ENCODE data around the gene RNF114. TPM values are rescaled to one million over a fixed set of nuclear protein-coding genes. Genes with fewer than 3 reads are reported as not detected.
"Not testable (repeated sequence)": the region's sequence is repeated elsewhere in the genome, so short reads cannot be mapped to it uniquely, and the experiment has no call there.

RNF114 gene, protein sequence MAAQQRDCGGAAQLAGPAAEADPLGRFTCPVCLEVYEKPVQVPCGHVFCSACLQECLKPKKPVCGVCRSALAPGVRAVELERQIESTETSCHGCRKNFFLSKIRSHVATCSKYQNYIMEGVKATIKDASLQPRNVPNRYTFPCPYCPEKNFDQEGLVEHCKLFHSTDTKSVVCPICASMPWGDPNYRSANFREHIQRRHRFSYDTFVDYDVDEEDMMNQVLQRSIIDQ
- polyA plus RNA-seq (2014; cell fraction: cytosol; rRNA removed), result 138 and 182 TPM in 2 replicates
- polyA plus RNA-seq (2014; cell fraction: nucleus; rRNA removed), result 121 and 145 TPM in 2 replicates

DNA sequence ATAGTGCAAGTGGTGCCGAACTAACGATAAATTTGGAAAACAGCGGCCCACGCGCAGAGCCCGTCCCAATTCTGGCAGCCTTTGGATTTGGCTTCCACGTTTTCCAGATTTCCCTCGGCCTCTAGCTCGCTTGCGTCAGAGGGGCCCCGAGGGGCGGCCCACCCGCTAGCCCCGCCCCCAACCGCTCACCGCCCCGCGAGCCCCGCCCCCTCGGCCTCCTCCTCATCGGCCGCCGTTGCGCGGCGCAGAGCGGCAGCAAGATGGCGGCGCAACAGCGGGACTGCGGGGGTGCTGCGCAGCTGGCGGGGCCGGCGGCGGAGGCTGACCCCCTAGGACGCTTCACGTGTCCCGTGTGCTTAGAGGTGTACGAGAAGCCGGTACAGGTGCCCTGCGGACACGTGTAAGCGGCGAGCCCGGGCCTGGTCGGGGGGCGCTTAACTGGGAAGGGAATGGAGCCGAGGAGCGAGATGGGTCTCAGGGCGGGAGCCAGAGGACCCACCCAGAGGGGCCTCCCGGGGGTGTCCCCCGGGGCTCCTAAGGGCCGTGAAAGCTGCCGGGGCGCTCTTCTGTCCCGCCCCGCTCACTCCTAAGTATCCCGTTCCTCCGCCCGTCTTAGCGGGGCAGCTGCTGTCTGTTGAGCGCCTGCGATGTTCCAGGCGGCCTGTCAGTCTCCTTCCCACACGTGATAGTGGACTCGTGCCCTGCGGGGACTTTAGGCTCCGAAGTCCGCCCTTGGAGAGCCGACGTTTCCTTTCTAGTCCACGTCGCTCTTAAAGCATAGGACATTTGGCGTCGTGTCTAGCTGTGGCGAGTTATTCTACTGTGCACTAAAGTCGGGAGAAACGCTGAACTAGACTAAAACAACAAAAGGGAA lies at the start of gene RNF114:
RNF114 (plus strand) TSS at position 245 of the 874 bp plus-strand sequence; CDS start at position 261, 16 bp downstream.
- peak; percentile 91 for DNase-seq (ENCODE audit: low spot score)

DNA sequence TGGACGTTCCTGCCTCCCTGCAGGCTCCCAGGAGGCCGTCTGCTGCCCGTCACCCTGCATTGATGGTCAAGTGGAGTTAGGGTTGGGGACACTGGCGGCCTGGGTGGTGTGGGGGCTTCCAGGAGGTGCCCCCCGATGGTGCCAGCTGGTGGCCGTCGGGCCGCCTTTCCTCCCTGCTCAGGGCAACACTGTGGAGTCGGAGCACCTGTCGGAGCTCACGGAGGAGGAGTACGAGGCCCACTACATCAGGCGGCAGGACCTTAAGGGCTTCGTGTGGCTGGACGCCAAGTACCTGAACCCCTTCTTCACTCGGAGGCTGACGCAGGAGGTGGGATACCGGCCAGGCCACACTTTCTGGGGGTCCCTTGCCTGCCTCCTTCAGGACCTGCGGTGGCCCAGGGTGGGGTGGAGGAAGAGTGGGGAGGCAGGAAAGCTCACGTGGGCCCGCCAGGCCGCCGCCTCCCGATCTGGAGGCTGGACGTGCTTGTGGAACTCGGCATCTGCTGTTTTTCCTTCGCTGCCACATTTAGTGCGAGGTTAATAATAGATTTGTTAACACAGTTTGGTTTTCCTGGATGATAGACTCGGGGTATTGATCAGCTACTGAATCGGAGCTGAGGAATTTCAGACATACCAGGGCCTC lies 49.5 kb upstream of the RNF114 start:
- DNase-seq (ENCODE audit: low spot score), result no peak

DNA sequence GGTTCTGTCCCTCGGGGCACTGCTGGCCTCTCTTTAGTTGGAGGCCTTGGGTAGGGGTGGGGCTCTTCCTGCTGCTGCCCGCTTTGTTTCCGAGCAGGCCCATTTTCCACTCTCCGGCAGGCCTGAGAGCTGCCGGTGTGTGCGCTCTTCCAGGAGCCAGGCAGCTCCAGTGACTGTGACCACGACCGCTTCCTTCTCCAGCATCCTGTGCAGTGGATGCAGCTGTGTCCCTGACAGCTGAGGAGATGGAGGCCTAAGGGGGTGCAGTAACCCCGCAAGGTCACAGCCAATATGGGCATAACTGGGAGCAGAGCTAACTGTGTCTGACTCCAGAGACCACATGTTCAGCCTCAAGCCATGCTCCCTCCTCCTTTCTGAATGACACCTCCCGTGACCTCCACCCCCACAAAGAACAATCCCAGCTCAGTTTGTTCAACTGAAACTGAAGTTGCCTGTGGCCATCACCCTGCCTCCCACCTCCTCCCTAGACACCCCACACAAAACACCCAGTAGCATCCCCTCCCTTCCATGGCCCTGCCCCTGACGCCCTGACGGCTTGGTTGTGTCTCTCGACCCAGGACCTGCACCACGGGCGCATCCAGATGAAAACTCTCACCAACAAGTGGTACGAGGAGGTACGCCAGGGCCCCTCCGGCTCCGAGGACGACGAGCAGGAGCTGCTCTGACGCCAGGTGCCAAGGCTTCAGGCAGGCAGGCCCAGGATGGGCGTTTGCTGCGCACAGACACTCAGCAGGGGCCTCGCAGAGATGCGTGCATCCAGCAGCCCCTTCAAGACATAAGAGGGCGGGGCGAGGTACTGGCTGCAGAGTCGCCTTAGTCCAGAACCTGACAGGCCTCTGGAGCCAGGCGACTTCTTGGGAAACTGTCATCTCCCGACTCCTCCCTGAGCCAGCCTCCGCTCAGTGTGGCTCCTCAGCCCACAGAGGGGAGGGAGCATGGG lies 48.7 kb upstream of the RNF114 start:
- no peak for DNase-seq (ENCODE audit: low spot score)

DNA sequence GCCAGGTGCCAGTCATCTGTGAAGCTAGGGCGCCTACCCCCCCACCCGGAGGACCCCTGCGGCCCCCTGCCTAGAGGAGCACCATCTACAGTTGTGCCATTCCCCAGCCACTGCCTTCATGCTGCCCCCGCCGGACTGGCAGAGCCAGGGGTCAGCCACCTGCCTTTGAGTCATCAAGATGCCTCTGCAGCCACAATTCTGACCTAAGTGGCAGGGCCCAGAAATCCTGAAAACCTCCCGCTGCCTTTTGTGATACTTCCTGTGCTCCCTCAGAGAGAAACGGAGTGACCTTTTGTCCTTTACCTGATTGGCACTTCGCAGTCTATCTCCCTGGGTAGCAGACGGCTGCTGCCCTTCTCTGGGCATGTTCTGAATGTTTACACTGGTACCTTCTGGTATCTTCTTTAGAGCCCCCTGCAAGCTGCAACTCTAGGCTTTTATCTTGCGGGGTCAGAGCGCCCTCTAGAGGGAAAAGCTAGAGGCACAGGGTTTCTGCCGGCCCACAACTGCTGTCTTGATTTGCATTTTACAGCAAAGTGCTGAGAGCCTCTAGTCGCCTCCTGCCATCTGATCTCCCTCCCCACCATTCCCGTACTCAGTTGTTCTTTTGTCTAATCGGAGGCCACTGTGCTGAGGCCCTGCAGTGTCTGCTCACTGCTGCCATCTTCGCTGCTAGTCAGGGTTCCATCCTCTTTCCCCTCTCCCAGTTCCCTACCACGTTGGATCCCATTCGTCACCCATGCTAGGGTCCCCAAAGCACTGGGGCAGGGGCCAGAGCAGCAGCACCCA lies 47.8 kb upstream of the RNF114 start:
- peak; percentile 64 for DNase-seq (ENCODE audit: low spot score)

DNA sequence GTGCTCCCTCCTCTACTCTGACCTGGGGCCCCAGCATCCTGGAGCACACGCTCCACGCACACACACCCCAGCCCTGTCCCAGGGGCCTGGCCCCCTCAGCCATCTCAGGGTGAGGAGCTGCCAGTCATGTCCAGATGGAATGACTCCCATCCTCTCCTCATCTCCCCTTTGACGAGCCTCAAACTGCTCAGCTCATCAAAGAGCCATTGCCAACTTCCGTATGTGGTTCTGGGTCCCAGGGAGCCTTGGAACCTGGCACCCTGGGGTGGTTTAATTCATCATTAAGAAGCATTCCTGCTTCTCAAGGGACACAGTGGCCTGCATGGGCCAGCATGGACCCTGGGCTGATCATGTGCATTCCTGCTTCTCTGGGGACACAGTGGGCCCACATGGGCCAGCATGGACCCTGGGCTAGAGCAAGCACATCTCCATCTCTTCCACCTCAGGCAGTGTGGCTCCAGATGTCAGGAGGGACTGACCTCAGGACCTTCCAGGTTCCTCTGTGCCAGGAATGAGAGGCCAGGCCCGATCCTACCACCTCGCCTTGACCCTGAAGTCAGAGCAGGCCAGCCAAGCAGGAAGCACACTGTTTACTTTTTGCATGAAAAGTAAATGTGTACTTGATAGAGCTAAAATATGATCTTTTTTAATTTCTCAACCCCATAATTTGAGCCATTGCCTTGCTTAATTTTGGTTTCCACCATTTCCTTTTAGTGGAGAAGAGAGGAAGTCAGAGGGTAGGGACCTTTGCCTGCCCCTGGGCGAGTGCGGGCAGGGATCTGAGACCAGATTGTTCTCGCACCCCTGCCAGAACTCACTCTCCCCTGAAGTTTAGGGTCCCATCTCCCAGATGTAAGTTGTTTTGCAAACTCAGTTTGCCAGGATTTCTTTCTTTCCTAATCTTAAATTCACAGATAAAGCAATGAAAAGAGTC lies 46.9 kb upstream of the RNF114 start:
- no peak for DNase-seq (ENCODE audit: low spot score)

DNA sequence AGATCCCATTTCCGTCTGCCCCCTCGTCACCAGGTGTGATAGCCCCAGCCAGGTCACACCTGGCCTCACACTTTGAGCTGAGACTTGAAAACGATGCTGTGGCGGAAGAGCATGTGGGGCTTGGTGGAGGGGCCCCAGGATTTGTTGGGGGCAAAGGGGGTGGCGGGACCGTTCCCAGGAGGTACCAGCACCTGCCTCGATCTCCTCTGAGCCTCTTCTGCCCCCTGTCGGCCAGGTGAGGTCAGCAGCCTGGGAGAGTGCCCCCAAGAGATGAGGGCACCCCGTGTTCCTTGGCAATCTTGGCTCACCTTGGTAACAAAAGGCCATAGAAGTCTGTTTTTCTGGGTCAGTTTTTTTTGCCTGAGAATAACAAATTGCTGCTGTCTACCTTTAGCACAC lies 46.3 kb upstream of the RNF114 start:
- DNase-seq (ENCODE audit: low spot score), result no peak

DNA sequence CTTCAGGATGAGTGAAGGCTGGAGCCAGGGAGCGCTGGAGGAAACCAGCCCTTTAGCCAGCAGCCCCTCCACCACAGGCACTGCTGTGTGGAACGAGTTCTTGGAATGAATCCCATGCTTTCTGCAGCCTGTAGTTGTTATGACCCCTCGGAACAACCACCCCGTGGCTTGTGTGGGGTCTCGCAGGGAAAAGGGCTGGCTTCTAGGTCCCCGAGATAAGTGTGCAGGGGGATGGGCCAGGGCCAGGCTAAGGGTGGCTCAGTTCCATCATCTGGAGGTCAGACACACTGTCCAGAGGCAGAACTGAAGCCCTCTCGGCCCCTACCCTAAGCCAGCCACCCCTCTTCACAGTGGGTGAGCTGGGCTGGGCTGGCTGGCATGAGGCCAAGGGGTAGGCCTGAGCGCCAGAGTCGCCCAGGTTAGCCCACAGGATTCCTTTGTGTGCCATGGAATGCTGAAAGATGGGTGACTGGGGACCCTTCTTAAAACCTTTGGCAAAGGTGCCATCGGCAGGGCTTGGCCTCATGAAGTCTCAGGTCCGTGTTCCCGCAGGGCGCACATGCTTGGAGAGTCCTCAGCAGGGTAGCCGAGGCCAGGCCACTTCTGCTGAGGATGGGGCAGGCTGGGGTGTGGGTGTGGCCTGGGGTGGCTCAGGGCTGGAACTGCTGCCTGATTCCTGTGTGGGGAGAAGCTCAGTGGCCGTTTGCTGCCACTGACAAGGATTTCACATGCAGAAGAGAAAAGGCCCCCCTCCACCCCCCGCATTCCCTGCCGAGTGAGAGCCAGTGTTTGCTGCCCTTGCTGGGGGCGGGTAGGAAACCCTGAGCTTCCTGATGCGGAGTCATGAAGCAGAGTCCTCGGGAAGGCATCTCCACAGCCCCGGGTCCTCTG lies 45.5 kb upstream of the RNF114 start:
- DNase-seq (ENCODE audit: low spot score), result no peak

DNA sequence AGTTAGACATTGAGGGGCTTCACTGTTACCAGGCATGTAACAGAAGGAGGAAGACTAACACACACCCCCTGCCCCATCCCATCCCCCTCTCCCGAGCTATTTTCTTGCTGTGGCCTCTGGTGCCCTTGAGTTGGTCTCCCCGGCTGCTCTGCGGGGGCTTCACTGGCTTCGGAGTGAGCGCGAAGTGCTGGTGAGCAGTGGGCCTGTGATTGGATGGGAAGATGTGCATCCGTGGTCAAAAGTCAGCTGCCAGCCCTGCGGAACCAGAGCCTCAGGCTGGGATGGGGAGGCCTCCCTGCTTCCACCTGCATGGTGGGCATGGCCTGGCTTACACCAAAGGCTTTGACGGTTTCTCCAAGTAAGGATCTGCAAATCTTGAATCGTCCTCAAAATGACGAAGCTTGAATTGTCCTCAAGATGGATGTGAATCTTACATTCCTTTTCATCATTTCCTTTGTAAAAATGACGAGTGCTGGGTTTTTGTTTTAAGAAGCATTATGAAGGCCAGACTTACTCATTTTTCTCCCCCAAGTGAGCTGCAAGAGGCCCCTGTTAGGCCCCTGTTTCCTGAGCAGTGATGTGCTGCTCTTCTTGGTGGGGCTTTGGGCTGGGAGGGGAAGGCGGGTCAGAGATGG lies 44.6 kb upstream of the RNF114 start:
- no peak for DNase-seq (ENCODE audit: low spot score)

DNA sequence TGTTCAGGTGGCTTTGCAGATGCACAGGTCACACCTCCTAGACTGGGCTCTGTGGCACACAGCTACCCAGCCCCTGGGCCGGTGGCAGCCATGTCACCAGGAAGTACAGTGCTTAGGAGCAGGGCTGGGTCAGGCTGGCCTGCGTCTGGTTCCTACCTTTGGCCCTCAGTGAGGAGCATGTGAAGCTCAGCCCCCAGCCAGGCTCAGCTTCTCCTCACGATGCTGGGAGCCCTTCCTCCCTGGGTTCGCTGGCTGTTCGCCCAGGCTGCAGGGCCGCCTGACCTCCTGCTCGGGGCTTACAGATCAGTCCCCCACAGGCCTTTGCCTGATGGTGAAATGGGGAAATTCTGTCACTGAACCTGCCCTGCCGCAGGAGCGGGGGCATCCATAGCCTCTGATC lies 43.9 kb upstream of the RNF114 start:
- DNase-seq (ENCODE audit: low spot score), result no peak

DNA sequence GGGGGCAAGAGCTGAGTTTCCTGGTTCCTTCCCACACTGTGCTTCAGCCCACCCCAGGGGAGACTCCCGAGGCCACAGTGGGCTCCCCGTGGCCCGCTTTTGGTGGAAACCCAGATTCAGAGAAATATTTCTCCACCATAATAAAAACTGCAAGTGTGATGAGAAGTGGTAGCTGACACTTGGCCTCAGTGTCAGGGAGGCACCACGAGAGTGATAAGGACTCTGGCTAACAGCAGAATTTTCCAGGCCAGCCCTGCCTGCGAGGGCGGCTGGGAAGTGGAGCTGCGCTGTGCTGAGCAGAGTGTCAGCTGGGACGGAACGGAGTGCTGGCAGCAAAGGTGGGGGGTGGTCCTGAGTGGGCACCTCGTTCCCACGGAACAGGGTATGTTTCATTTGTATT lies 43.4 kb upstream of the RNF114 start:
- DNase-seq (ENCODE audit: low spot score), result no peak

DNA sequence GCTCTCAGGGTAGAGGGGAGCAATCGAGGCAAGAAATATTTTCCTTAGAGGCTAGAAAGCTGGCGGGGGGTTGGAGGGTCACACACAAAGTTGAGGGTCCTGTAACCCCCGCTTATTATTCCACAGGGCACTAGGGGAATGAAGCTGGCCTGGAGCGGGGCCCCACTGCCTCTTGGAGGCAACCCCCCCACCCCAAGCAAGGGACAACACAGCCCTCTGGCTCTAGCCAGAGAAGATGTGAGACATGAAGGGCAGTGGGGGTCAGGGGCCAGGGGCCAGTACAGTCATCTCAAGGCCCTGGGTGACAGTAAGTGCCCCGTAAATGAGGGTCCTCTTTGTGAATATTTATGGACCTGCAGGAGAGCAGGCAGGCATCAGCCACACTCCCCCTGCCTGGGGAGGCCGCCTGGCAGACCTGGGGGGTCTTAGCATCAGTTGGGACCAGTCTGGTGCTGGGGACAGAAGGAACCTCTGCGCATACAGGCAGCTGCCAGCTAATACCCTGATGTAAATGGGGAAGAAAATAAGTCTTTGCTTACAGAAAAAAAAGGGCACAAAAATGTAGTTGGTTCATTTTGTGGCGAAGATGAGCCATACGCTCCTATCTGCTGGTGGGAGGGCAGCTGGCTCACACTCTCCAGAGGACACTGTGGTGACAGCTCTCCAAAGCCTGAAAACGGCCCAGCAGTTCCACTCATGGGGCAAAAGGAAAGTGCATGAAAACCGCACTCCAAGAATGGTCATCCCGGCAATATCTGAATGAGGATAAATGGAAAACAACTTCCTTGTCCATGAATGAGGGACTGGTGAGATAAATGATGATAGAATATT lies 42.7 kb upstream of the RNF114 start:
- DNase-seq (ENCODE audit: low spot score), result no peak

DNA sequence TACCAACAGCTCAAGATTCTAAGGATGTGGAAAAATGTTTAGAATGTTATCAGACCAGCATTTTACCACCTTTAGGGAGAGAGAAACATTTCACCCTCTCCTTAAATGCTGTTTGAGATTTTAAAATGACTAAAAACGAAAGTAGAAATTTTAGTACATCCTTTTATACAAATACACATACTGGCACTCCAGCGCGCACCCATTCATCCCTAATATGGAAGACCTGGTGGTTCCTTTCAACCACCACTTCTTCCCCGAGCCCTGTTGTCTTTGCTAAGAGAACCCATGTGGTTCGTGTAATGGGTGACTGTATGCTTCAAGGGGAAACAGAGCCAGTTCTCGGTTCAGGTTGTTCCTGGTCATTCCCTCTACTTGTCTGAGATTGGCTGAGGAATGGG lies 42.1 kb upstream of the RNF114 start:
- DNase-seq (ENCODE audit: low spot score), result no peak

DNA sequence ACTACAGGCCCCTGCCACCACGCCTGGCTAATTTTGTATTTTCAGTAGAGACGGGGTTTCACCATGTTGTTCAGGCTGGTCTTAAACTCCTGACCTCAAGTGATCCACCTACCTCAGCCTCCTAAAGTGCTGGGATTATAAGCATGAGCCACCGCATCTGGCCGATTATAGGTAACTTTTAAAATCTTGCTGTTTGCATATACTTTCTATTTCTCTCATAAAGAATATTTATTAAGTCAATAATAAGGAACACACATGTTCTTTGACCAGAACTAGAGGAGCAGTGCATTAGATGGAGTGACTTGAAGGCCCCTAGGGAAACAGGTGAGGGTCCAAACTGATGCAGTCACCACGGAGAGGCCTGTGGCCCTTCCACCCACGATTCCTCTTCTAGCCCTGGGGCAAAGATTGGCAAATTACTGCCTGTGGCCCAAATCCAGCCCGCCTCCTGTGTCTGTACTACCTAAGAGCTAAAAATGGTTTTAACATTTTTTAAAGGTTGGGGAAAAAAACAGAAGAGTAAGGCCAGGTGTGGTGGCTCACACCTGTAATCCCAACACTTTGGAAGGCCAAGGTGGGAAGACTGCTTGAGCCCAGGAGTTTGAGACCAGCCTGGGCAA lies 40.6 kb upstream of the RNF114 start:
- not testable (repeated sequence) for DNase-seq (ENCODE audit: low spot score)

DNA sequence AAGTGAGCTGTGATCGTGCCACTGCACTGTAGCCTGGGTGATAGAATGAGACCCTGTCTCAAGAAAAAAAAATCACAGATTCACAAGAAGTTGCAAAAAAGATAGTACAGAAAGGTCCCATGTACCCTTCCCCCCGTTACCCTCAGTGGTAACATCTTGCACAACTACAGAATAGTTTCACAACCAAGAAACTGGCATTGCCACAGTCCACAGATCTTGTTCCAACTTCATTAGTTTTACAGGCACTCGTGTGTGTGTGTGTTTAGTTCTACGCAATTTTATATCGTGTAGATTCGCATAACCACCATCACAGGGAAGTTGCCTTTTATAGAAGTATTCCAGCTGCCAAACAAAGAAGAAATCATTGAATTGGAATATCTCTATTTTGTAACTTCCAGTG lies 40.0 kb upstream of the RNF114 start:
- DNase-seq (ENCODE audit: low spot score), result no peak

DNA sequence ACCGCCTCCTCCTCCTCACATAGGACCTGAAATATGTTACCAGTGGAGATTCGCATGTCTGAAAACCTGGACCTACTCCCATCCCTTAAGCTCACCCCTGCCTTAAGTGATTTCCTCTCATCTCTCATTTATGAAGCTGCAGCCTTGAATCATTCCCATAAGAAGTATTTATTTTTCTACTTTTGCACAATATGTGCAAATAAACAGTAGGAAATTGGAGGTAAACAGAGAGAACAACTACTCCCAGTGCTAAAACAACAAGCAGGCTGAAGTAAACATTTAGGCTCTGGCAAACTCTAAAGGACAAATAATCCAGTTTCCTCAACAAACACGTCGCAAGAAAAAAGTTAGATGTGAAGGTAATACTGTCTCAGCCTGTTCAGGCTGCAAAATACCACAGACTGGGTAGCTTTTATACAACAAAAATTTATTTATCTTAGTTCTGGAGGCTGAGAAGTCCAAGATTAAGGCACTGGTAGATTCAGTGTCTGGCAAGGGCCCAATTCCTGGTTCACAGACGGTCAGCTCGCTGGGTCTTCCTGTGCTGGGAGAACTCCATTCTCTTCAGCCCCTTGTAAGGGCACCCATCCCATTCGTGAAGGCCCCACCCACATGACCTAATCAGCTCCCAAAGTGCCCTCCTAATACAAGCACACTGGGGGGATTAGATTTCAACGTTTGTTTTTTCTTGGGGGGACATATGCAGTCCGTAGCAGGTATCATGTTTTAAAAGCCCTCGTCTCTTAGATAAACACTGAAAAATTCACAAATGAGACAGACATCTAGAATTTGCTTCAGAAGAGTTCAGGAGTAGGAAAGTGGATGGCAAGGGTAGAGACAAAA lies 36.4 kb upstream of the RNF114 start:
- DNase-seq (ENCODE audit: low spot score), result no peak

All from SK-N-DZ (cell line).